Pancreas (tissue), 10 donors: ENCODE measurements around the gene RAPGEF3. TPM values are rescaled to one million over a fixed set of nuclear protein-coding genes. Genes with fewer than 3 reads are reported as not detected.

ENCODE experiments used
- ATAC-seq, 4 donors: fragments of 200-7000 bp; cut with Tn5 transposase; one replicate each; pipeline versions ENCODE4 v1.8.0 to v1.9.1; 2020; ENCODE audit warnings: mild to moderate bottlenecking in 4 of 4, moderate library complexity in 4 of 4
- DNase-seq, 6 donors: peaks; one replicate each; pipeline ENCODE4 v3.0.0-alpha.2; 2020
- FAIRE-seq: peaks from 2 replicates; lab custom pipeline; 2012; peaks lifted over from hg19 to GRCh38; lab: Jason Lieb, UNC
- H3K27ac ChIP-seq, 4 donors: fragments of 200-600 bp; sonication (generic); 1 replicate in 3 of 4; 2 replicates in 1 of 4; pipeline versions ENCODE4 v1.5.0 to v1.8.0; 2020
- H3K27me3 ChIP-seq, 4 donors: fragments of 200-600 bp; one replicate each; pipeline ENCODE4 v1.8.0; 2021
- H3K36me3 ChIP-seq, 3 donors: fragments of 200-600 bp; sonication (generic) in 1 of 3; one replicate each; pipeline versions ENCODE4 v1.5.0 to v1.8.0; 2020 to 2021
- H3K4me1 ChIP-seq, 3 donors: fragments of 200-600 bp; one replicate each; pipeline ENCODE4 v1.8.0; 2021
- H3K4me3 ChIP-seq, 4 donors: fragments of 200-600 bp; sonication (generic) in 2 of 4; one replicate each; pipeline versions ENCODE4 v1.5.0 to v1.8.0; 2020 to 2021
- H3K9me3 ChIP-seq, 4 donors: fragments of 200-600 bp; one replicate each; pipeline ENCODE4 v1.8.0; 2021
- CTCF ChIP-seq, 4 donors: fragments of 200-600 bp; sonication (generic) in 3 of 4; IDR thresholded peaks; one replicate each; pipeline versions ENCODE4 v1.5.0 to v1.8.0; 2021; ENCODE audit warnings: antibody characterized with exemption in 4 of 4
- WGBS, 2 donors: extraction: QIAGEN DNeasy Blood & Tissue Kit; methylation state at CpG; one replicate each; pipeline ENCODE4 v1.1.7; 2013; 5-methylcytosine and 5-hydroxymethylcytosine counted together
- intact Hi-C, 3 donors: fragments of 100-400 bp; cut with DNase I; formaldehyde crosslinking; loops; one replicate each; pipeline versions ENCODE4 v1.11.1 to v1.14.2; 2022
- polyA plus RNA-seq, 2 donors: library from polyadenylated mRNA; stranded (reverse); fragments of 200-250 nt; gene quantifications; one replicate each; pipeline ENCODE4 v1.2.3, GENCODE V29; 2013
- total RNA-seq, 6 donors: library from RNA; stranded (reverse); fragmentation: NEBNext Ultra II Directional in 4 of 6; extraction: Animal tissue kit (Norgen Biotek cat#: 25700) in 4 of 6; gene quantifications; one replicate each; pipeline versions ENCODE4 v1.2.1 to v1.2.4, GENCODE V29; 2021 to 2023
- donor health status: healthy with polysubstance abuse.
- donor health status: DM: no; HTN: no; CAD: no; lungs with moderate emphysema.
- donor health status: DM: no; HTN: no; CAD: no.
- donor health status: control.
- donor health status: control.
- donor health status: Bipolar disorder and iron deficiency.
- donor health status: DM: yes; HTN: yes; CAD: no.
- donor health status: DM: no; HTN: no; CAD: no.
- donor health status: DM: no; HTN: no; CAD: no.
- donor health status: DM: yes; HTN: yes; CAD: no.

The RAPGEF3 gene
- total and polyA plus RNA-seq, 8 donors, result 2.5 to 54.4 (median 5.5) TPM

GRCh38 chr12:47783024-47783755 lies 24.5 kb upstream of the RAPGEF3 start:
- WGBS, 2 donors, result 87 to 91% methylated on average over 17 of the region's 17 CpGs
- ATAC-seq (no peak), DNase-seq (peak in 2 of 6 donors; percentile 14 to 49), FAIRE-seq (no peak)
- no peak for TF ChIP-seq CTCF (IDR thresholded peaks at IDR 0.05)
- Histone ChIP-seq H3K27me3 (no peaks in the 10 kb centered on the region), H3K27ac (no peak overlapping the region), H3K36me3 (peaks cover 0 to 27% (median 8%) of the 10 kb centered on the region in 3 donors), H3K9me3 (no peaks in the 10 kb centered on the region), H3K4me1 (no peaks in the 10 kb centered on the region), H3K4me3 (no peak overlapping the region)
- intact Hi-C loops, result loop anchor here in 1 of 3 donors (5.0 to 10.0 kb wide), 2 partner anchors 52 to 71 kb away; no protein-coding TSS in a partner anchor

GRCh38 chr12:47782372-47782770 lies 23.7 kb upstream of the RAPGEF3 start:
- Histone ChIP-seq H3K4me1 (no peaks in the 10 kb centered on the region), H3K4me3 (no peak overlapping the region), H3K9me3 (no peaks in the 10 kb centered on the region), H3K27ac (no peak overlapping the region), H3K36me3 (peaks cover 0 to 20% (median 8%) of the 10 kb centered on the region in 3 donors), H3K27me3 (no peaks in the 10 kb centered on the region)
- intact Hi-C loops, result loop anchor here in 1 of 3 donors (5.0 to 10.0 kb wide), 2 partner anchors 52 to 70 kb away; no protein-coding TSS in a partner anchor
- no peak for FAIRE-seq
- TF ChIP-seq CTCF (IDR thresholded peaks at IDR 0.05), result no peak
- 83 to 85% methylated on average over 8 of the region's 8 CpGs for WGBS, 2 donors
- DNase-seq, result peak in 2 of 6 donors; percentile 17 to 54
- no peak for ATAC-seq

- DNase-seq, result peak in 1 of 6 donors; percentile 55
- no peak overlapping the region for H3K27ac ChIP-seq
- no peak for FAIRE-seq
- no peak overlapping the region for H3K4me3 ChIP-seq
- no peaks in the 10 kb centered on the region for H3K4me1 ChIP-seq
- WGBS, 2 donors, result 80 to 82% methylated on average over 13 of the region's 13 CpGs
- no peak for TF ChIP-seq CTCF (IDR thresholded peaks at IDR 0.05)
- H3K36me3 ChIP-seq, result peaks cover 0 to 19% (median 8%) of the 10 kb centered on the region in 3 donors
- no peaks in the 10 kb centered on the region for H3K9me3 ChIP-seq
- no peak for ATAC-seq
- intact Hi-C loops, result loop anchor here in 1 of 3 donors (5.0 to 10.0 kb wide), 2 partner anchors 53 to 69 kb away; no protein-coding TSS in a partner anchor
- no peaks in the 10 kb centered on the region for H3K27me3 ChIP-seq
Observed at GRCh38 chr12:47781479-47782371, 23.0 kb upstream of the RAPGEF3 start.

- intact Hi-C loops, result loop anchor here in 2 of 3 donors (5.0 to 10.0 kb wide), 5 partner anchors 38 to 748 kb away; no protein-coding TSS in a partner anchor
- 74 to 78% methylated on average over 11 of the region's 11 CpGs for WGBS, 2 donors
- FAIRE-seq (no peak), DNase-seq (peak in 2 of 6 donors; percentile 17 to 54), ATAC-seq (no peak)
- Histone ChIP-seq H3K27me3 (no peaks in the 10 kb centered on the region), H3K4me1 (peaks cover 0 to 2% (median 0%) of the 10 kb centered on the region in 3 donors), H3K9me3 (no peaks in the 10 kb centered on the region), H3K36me3 (peaks cover 0 to 13% (median 8%) of the 10 kb centered on the region in 3 donors), H3K27ac (no peak overlapping the region), H3K4me3 (no peak overlapping the region)
- no peak for TF ChIP-seq CTCF (IDR thresholded peaks at IDR 0.05)
Observed at GRCh38 chr12:47779943-47780504, 21.3 kb upstream of the RAPGEF3 start.
